Right lobe of liver (tissue), 6 donors: ENCODE measurements around the gene GPR78. TPM values are rescaled to one million over a fixed set of nuclear protein-coding genes. Genes with fewer than 3 reads are reported as not detected.

ENCODE experiments used
- ATAC-seq, 4 donors: fragments of 200-7000 bp; cut with Tn5 transposase; one replicate each; pipeline ENCODE4 v1.9.1; 2020; ENCODE audit warnings: mild to moderate bottlenecking in 4 of 4, moderate library complexity in 4 of 4
- DNase-seq, 3 donors: peaks; one replicate each; pipeline ENCODE4 v3.0.0-alpha.2; 2020
- H3K27ac ChIP-seq, 3 donors: fragments of 200-600 bp; one replicate each; pipeline ENCODE4 v1.8.0; 2022
- H3K27me3 ChIP-seq, 2 donors: fragments of 200-600 bp; one replicate each; pipeline ENCODE4 v1.8.0; 2022
- H3K36me3 ChIP-seq, 4 donors: fragments of 200-600 bp; sonication (generic) in 1 of 4; one replicate each; pipeline versions ENCODE4 v1.5.1 to v1.8.0; 2017 to 2022; ENCODE audit warnings: control low read depth in 1 of 4
- H3K4me1 ChIP-seq, 4 donors: fragments of 200-600 bp; sonication (generic) in 1 of 4; one replicate each; pipeline versions ENCODE4 v1.5.1 to v1.8.0; 2017 to 2022; ENCODE audit warnings: control low read depth in 1 of 4
- H3K4me3 ChIP-seq, 3 donors: fragments of 200-600 bp; one replicate each; pipeline ENCODE4 v1.8.0; 2022
- H3K9me3 ChIP-seq, 4 donors: fragments of 200-600 bp; sonication (generic) in 1 of 4; one replicate each; pipeline versions ENCODE4 v1.5.1 to v1.8.0; 2017 to 2022; ENCODE audit warnings: control low read depth in 1 of 4
- POLR2A ChIP-seq: fragments of 450-650 bp; IDR thresholded peaks from one replicate; pipeline ENCODE4 v1.6.1; 2017; ENCODE audit warnings: antibody characterized with exemption, mild to moderate bottlenecking
- WGBS: methylation state at CpG from one replicate; pipeline ENCODE4 v1.1.6; 2018; ENCODE audit warnings: low coverage, low lambda C conversion rate; ENCODE audit not compliant: insufficient coverage; ENCODE audit errors: missing lambda C conversion rate; 5-methylcytosine and 5-hydroxymethylcytosine counted together
- intact Hi-C, 2 donors: fragments of 100-400 bp; cut with DNase I; formaldehyde crosslinking; loops; one replicate each; pipeline versions ENCODE4 v1.11.2 to v1.14.1; 2022
- total RNA-seq, 6 experiments: library from RNA; depleted of rRNA in 2 of 6; stranded (reverse); fragments of >200 nt in 2 of 6; fragmentation: NEBNext Ultra II Directional in 3 of 6; extraction: Animal tissue kit (Norgen Biotek cat#: 25700) in 3 of 6; gene quantifications; one replicate each; pipeline versions ENCODE4 v1.1.0 to v1.2.4, GENCODE V29; 2016 to 2023
- TF ChIP-seq, protein P1 (sequence below), 4 donors: fragments of 200-600 bp in 3 of 4; fragments of 450-650 bp in 1 of 4; IDR thresholded peaks; one replicate each; pipeline versions ENCODE4 v1.5.1 to v1.8.0; 2016 to 2022; ENCODE audit warnings: antibody characterized with exemption in 4 of 4, mild to moderate bottlenecking in 2 of 4
- donor health status: DM: no; HTN: yes; CAD: no.
- donor health status: DM: no; HTN: no; CAD: no.
- donor health status: DM: no; HTN: no; CAD: no.
- donor health status: DM: no; HTN: yes; CAD: no.
- donor health status: DM: no; HTN: yes; CAD: no.

GPR78 gene
- total RNA-seq, 6 experiments from 2014 or later, result not detected

- Histone ChIP-seq H3K36me3 (no peaks in the 10 kb centered on the region), H3K27me3 (no peaks in the 10 kb centered on the region), H3K4me3 (no peak overlapping the region), H3K4me1 (no peaks in the 10 kb centered on the region), H3K27ac (no peak overlapping the region), H3K9me3 (no peaks in the 10 kb centered on the region)
- ATAC-seq, result no peak
- no peak for DNase-seq
- intact Hi-C loops, result loop anchor here (10.0 kb wide), 1 partner anchor 313 kb away; no protein-coding TSS in a partner anchor
- TF ChIP-seq, protein P1, sequence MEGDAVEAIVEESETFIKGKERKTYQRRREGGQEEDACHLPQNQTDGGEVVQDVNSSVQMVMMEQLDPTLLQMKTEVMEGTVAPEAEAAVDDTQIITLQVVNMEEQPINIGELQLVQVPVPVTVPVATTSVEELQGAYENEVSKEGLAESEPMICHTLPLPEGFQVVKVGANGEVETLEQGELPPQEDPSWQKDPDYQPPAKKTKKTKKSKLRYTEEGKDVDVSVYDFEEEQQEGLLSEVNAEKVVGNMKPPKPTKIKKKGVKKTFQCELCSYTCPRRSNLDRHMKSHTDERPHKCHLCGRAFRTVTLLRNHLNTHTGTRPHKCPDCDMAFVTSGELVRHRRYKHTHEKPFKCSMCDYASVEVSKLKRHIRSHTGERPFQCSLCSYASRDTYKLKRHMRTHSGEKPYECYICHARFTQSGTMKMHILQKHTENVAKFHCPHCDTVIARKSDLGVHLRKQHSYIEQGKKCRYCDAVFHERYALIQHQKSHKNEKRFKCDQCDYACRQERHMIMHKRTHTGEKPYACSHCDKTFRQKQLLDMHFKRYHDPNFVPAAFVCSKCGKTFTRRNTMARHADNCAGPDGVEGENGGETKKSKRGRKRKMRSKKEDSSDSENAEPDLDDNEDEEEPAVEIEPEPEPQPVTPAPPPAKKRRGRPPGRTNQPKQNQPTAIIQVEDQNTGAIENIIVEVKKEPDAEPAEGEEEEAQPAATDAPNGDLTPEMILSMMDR (IDR thresholded peaks at IDR 0.05), result no peak
- TF ChIP-seq POLR2A, result no peak
- 67% methylated on average over 3 of the region's 10 CpGs for WGBS
Measured at GRCh38 chr4:8601556-8601955, 21.4 kb downstream of the GPR78 start.

- Histone ChIP-seq H3K27ac (no peak overlapping the region), H3K4me3 (no peak overlapping the region), H3K9me3 (no peaks in the 10 kb centered on the region), H3K27me3 (no peaks in the 10 kb centered on the region), H3K4me1 (no peaks in the 10 kb centered on the region), H3K36me3 (no peaks in the 10 kb centered on the region)
- TF ChIP-seq POLR2A, result no peak
- TF ChIP-seq, protein P1 (IDR thresholded peaks at IDR 0.05), result no peak
- DNase-seq (no peak), ATAC-seq (no peak)
- 28% methylated on average over 9 of the region's 19 CpGs for WGBS
- intact Hi-C loops, result loop anchor here (10.0 kb wide), 1 partner anchor 312 kb away; no protein-coding TSS in a partner anchor
Measured at GRCh38 chr4:8602686-8603430, 22.7 kb downstream of the GPR78 start.

GRCh38 chr4:8603931-8604330, 23.7 kb downstream of the GPR78 start:
- 80% methylated on average over 2 of the region's 22 CpGs for WGBS

DNA sequence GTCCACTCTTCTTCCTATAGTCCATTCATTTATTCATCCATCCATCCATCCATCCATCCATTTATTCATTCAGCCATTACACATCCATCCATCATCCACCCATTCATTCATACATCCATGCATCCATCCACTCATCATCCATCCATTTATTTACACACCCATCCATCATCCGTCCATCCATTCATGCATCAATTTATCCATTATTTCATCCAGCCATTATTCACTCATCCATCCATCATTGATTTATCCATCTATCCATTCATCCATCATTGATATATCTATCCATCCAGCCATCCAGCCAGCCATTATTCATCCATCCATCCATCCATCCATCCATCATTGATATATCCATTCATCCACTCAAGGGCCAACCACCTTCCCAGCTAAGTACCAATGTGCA, 25.1 kb downstream of the GPR78 start:
- no peak overlapping the region for H3K4me3 ChIP-seq
- DNase-seq, result no peak
- TF ChIP-seq, protein P1 (IDR thresholded peaks at IDR 0.05), result no peak
- no peak for TF ChIP-seq POLR2A
- 77% methylated on average over 1 of the region's 1 CpG for WGBS
- H3K27me3 ChIP-seq, result no peaks in the 10 kb centered on the region
- no peaks in the 10 kb centered on the region for H3K9me3 ChIP-seq
- H3K36me3 ChIP-seq, result no peaks in the 10 kb centered on the region
- no peak for ATAC-seq
- H3K4me1 ChIP-seq, result no peaks in the 10 kb centered on the region
- intact Hi-C loops, result loop anchor here (10.0 kb wide), 1 partner anchor 310 kb away; no protein-coding TSS in a partner anchor
- H3K27ac ChIP-seq, result no peak overlapping the region

More at GRCh38 chr4:8603931-8604330, 23.7 kb downstream of the GPR78 start:
- no peak overlapping the region for H3K4me3 ChIP-seq
- H3K27me3 ChIP-seq, result no peaks in the 10 kb centered on the region
- TF ChIP-seq, protein P1 (IDR thresholded peaks at IDR 0.05), result no peak
- TF ChIP-seq POLR2A, result no peak
- H3K4me1 ChIP-seq, result no peaks in the 10 kb centered on the region
- no peak for ATAC-seq
- DNase-seq, result no peak
- intact Hi-C loops, result loop anchor here (10.0 kb wide), 1 partner anchor 311 kb away; no protein-coding TSS in a partner anchor
- H3K27ac ChIP-seq, result no peak overlapping the region
- H3K36me3 ChIP-seq, result no peaks in the 10 kb centered on the region
- H3K9me3 ChIP-seq, result no peaks in the 10 kb centered on the region
